ENCODE data around the gene RBPMS2. TPM values are rescaled to one million over a fixed set of nuclear protein-coding genes. Genes with fewer than 3 reads are reported as not detected.
A peak's percentile ranks its signal among the peaks of the same experiment; 100 is the strongest.

Gene RBPMS2
- total and polyA plus RNA-seq, 2 of the 8 experiments (the other 6 are each of a cell fraction or from before 2014, with no cell fraction given), result 55.8 to 238 TPM

- Histone ChIP-seq H3K9me3 (ENCODE audit: insufficient read depth in 2 of 2, low read depth in 1 of 2, low read length in 1 of 2) (no peaks in the 10 kb centered on the region), H3K36me3 (ENCODE audit: control insufficient read depth in 2 of 4, insufficient read depth in 4 of 4, low read length in 3 of 4) (peaks cover 18 to 75% (median 65%) of the 10 kb centered on the region in 4 experiments), H3K79me2 (ENCODE audit: control insufficient read depth in 1 of 2, insufficient read depth in 2 of 2, low read length in 2 of 2) (peaks cover 9 to 36% of the 10 kb centered on the region in 2 experiments), H4K91ac (replicated peaks; ENCODE audit: insufficient read length, low read length) (no peak overlapping the region), H3K9ac (replicated peaks in 1 of 4; ENCODE audit: extremely low read depth in 1 of 4, low read depth in 3 of 4, low read length in 3 of 4) (no peak overlapping the region), H2AFZ (ENCODE audit: low read length) (no peak overlapping the region), H3K4me1 (replicated peaks in 1 of 4; ENCODE audit: control insufficient read depth in 3 of 4, insufficient read depth in 4 of 4, low read length in 3 of 4) (peaks cover 0 to 24% (median 7%) of the 10 kb centered on the region in 4 experiments; a peak in 4 of 7 replicates), H4K8ac (ENCODE audit: extremely low read depth, insufficient read depth, low read length) (no peak overlapping the region), H2BK5ac (ENCODE audit: low read depth, low read length) (no peak overlapping the region), H3K4ac (replicated peaks; ENCODE audit: insufficient read length, low read depth, low read length) (no peak overlapping the region), H2BK15ac (ENCODE audit: low read length) (no peak overlapping the region), H2BK120ac (replicated peaks; ENCODE audit: low read depth, low read length) (no peak overlapping the region), H4K5ac (ENCODE audit: insufficient read length, low read depth, low read length) (no peak overlapping the region), H2BK12ac (ENCODE audit: low read depth, low read length) (no peak overlapping the region), H3K4me2 (ENCODE audit: insufficient read depth in 1 of 2, low read depth in 2 of 2, low read length in 2 of 2) (no peak overlapping the region), H4K20me1 (replicated peaks in 1 of 2; ENCODE audit: control insufficient read depth in 1 of 2, insufficient read depth in 2 of 2, low read length in 2 of 2) (peaks cover 31 to 51% of the 10 kb centered on the region in 2 experiments), H2AK5ac (ENCODE audit: low read depth, low read length) (no peak overlapping the region), H3K79me1 (ENCODE audit: low read depth, low read length) (peaks cover 6% of the 10 kb centered on the region), H3K14ac (ENCODE audit: insufficient read length) (no peak overlapping the region), H3K18ac (ENCODE audit: extremely low read depth, low read length) (no peak overlapping the region), H3K56ac (replicated peaks; ENCODE audit: insufficient read length, low read depth, low read length) (no peak overlapping the region), H3K27ac (ENCODE audit: low read depth, low read length) (peak overlapping the region; percentile 23; the same call in 1 of the 2 replicates), H3K23ac (ENCODE audit: insufficient read length) (no peak overlapping the region), H3K27me3 (replicated peaks in 1 of 4; ENCODE audit: control insufficient read depth in 3 of 4, extremely low read depth in 1 of 4, insufficient read depth in 3 of 4, low read length in 3 of 4) (peaks cover 0 to 2% (median 0%) of the 10 kb centered on the region in 4 experiments; a peak in 1 of 7 replicates), H3K4me3 (ENCODE audit: extremely low read depth in 1 of 4, insufficient read depth in 2 of 4, low read depth in 3 of 4, low read length in 4 of 4) (no peak overlapping the region), H3K23me2 (ENCODE audit: low read depth, low read length) (no peaks in the 10 kb centered on the region), H2BK20ac (ENCODE audit: low read length) (no peak overlapping the region)
- WGBS, 2 experiments (ENCODE audit: extremely low coverage in 1 of 2, insufficient coverage in 1 of 2, insufficient read length in 1 of 2, insufficient replicate concordance in 2 of 2, low coverage in 1 of 2, low lambda C conversion rate in 2 of 2, missing lambda C conversion rate in 1 of 2), result 91% methylated on average over 6 of the region's 6 CpGs; no CpG with 5 or more reads in 1 of the 2 experiments
- FAIRE-seq (no peak), DNase-seq (ENCODE audit: low read depth in 1 of 2, low spot score in 2 of 2) (no peak)
- ChIA-PET POLR2A (ENCODE audit: partially characterized antibody) (interaction anchor here (0.6 to 59.2 kb wide), 8 partner anchors 4 to 388 kb away, joined by 3 to 1192 read pairs (median 4); partner anchors contain the start of gene ZNF609), CTCF (ENCODE audit: partially characterized antibody) (interaction anchor here (0.6 to 11.3 kb wide), 19 partner anchors 9 to 281 kb away, joined by 3 to 262 read pairs (median 3); no protein-coding TSS in a partner anchor)
- TF ChIP-seq TBP (IDR thresholded peaks at IDR 0.05; ENCODE audit: low read depth, low read length), result no peak
- no peak for TF ChIP-seq NANOG (IDR thresholded peaks at IDR 0.05; ENCODE audit: insufficient read depth, low read depth, low read length, poor library complexity, severe bottlenecking)
- no peak for TF ChIP-seq SIN3A (conservative IDR thresholded peaks at IDR 0.05 in 1 of 2, IDR thresholded peaks at IDR 0.05 in 1 of 2; ENCODE audit: low read depth in 1 of 2, low read length in 2 of 2)
- TF ChIP-seq POLR2AphosphoS5 (IDR thresholded peaks at IDR 0.05; ENCODE audit: low read depth, low read length), result peak; percentile 18
- TF ChIP-seq SUZ12 (IDR thresholded peaks at IDR 0.05; ENCODE audit: low read length), result no peak
- TF ChIP-seq FOSL1 (IDR thresholded peaks at IDR 0.05; ENCODE audit: insufficient read depth, low read depth, low read length), result no peak
- no peak for TF ChIP-seq ZNF274 (IDR thresholded peaks at IDR 0.05; ENCODE audit: borderline replicate concordance, extremely low read depth, low read length)
- TF ChIP-seq RBBP5 (IDR thresholded peaks at IDR 0.05; ENCODE audit: borderline replicate concordance, low read depth, low read length), result no peak
- no peak for TF ChIP-seq RAD21 (IDR thresholded peaks at IDR 0.05 in 1 of 2, conservative IDR thresholded peaks at IDR 0.05 in 1 of 2; ENCODE audit: low read depth in 2 of 2, low read length in 2 of 2)
- TF ChIP-seq E2F6 (IDR thresholded peaks at IDR 0.05), result no peak
Observed at GRCh38 chr15:64690578-64691296, 84.7 kb downstream of the RBPMS2 start.

Data from H1 (cell line).